Endothelial cell of umbilical vein (primary cell): Measurements from ENCODE around the gene RACGAP1. TPM values are rescaled to one million over a fixed set of nuclear protein-coding genes. Genes with fewer than 3 reads are reported as not detected.

Experiments used
- BruUV-seq: library from RNA; stranded (reverse); fragments of 400-500 nt; replicated peaks from 2 replicates; lab custom pipeline; 2021; lab: Mats Ljungman, UMichigan
- CTCF ChIA-PET: fragments of 300-600, 350-600 bp; sonication (Branson Sonifier 250); formaldehyde crosslinking; loops from one replicate; lab custom pipeline; 2021; ENCODE audit warnings: antibody characterized with exemption, inconsistent platforms; lab: Charles Lee
- POLR2A ChIA-PET: fragments of 300-600, 350-600 bp; sonication (Branson Sonifier 250); formaldehyde crosslinking; loops from one replicate; lab custom pipeline; 2021; ENCODE audit warnings: antibody characterized with exemption, inconsistent platforms; lab: Charles Lee
- DNase-seq: peaks from one replicate; pipeline ENCODE4 v3.0.0-alpha.2; 2011; ENCODE audit warnings: low read depth, low spot score
- FAIRE-seq: peaks from 2 replicates; lab custom pipeline; 2011; peaks lifted over from hg19 to GRCh38; lab: Jason Lieb, UNC
- H2AFZ ChIP-seq: 2 replicates; pipeline ENCODE4 v1.6.0; 2012; ENCODE audit warnings: low read depth, low read length, control low read depth, inconsistent platforms
- H3K27ac ChIP-seq: 2 replicates; pipeline ENCODE4 v1.5.1; 2011; ENCODE audit warnings: low read depth, mild to moderate bottlenecking, control low read depth, low read length, moderate library complexity; ENCODE audit not compliant: insufficient read depth
- H3K27me3 ChIP-seq, 2 experiments: 2 replicates each; pipeline versions ENCODE4 v1.6.0 to v1.6.1; 2011; ENCODE audit warnings: low read length in 2 of 2, mixed read lengths in 1 of 2; ENCODE audit not compliant: control insufficient read depth in 2 of 2, insufficient read depth in 2 of 2
- H3K36me3 ChIP-seq, 2 experiments: 2 replicates in 1 of 2; 3 replicates in 1 of 2; pipeline ENCODE4 v1.5.1; 2011; ENCODE audit warnings: low read length in 2 of 2, mild to moderate bottlenecking in 1 of 2, moderate library complexity in 1 of 2; ENCODE audit not compliant: control insufficient read depth in 2 of 2, insufficient read depth in 2 of 2; ENCODE audit errors: extremely low read depth in 1 of 2
- H3K4me1 ChIP-seq: 3 replicates; pipeline ENCODE4 v1.5.1; 2011; ENCODE audit warnings: mild to moderate bottlenecking, low read length; ENCODE audit not compliant: control insufficient read depth, insufficient read depth; ENCODE audit errors: extremely low read depth
- H3K4me2 ChIP-seq: 2 replicates; pipeline ENCODE4 v1.6.1; 2011; ENCODE audit warnings: low read length, control low read depth, mixed read lengths; ENCODE audit not compliant: insufficient read depth
- H3K4me3 ChIP-seq, 3 experiments: fragments of 200-600 bp in 1 of 3; sonication (generic), shearing (Covaris generic) in 1 of 3; replicated peaks in 1 of 3; 2 replicates each; pipeline ENCODE4 v1.5.1; 2011 to 2016; ENCODE audit warnings: control low read depth in 3 of 3, low read length in 3 of 3, mild to moderate bottlenecking in 2 of 3, inconsistent platforms in 1 of 3, low read depth in 1 of 3, moderate library complexity in 1 of 3; ENCODE audit not compliant: insufficient read depth in 1 of 3
- H3K79me2 ChIP-seq: 2 replicates; pipeline ENCODE4 v1.6.0; 2012; ENCODE audit warnings: low read length, inconsistent platforms; ENCODE audit not compliant: control insufficient read depth, insufficient read depth
- H3K9ac ChIP-seq: replicated peaks from 2 replicates; pipeline ENCODE3; 2011; ENCODE audit warnings: low read length, control low read depth; ENCODE audit not compliant: insufficient read depth; ENCODE audit errors: extremely low read depth
- H3K9me1 ChIP-seq: replicated peaks from 3 replicates; pipeline ENCODE4 v1.6.0; 2011; ENCODE audit warnings: mild to moderate bottlenecking, low read length; ENCODE audit not compliant: control insufficient read depth, insufficient read depth; ENCODE audit errors: extremely low read depth
- H3K9me3 ChIP-seq: replicated peaks from 2 replicates; pipeline ENCODE4 v1.5.1; 2012; ENCODE audit warnings: low read length, inconsistent platforms; ENCODE audit not compliant: control insufficient read depth, insufficient read depth
- H4K20me1 ChIP-seq: replicated peaks from 2 replicates; pipeline ENCODE3; 2011; ENCODE audit warnings: mild to moderate bottlenecking, low read length; ENCODE audit not compliant: control insufficient read depth, insufficient read depth; ENCODE audit errors: extremely low read depth
- EZH2 ChIP-seq: IDR thresholded peaks from 2 replicates; pipeline ENCODE4 v1.6.1; 2012; ENCODE audit warnings: borderline replicate concordance, low read depth, mild to moderate bottlenecking, moderate library complexity, low read length, inconsistent platforms; ENCODE audit not compliant: severe bottlenecking
- FOS ChIP-seq: IDR thresholded peaks from 2 replicates; pipeline ENCODE4 v1.6.1; 2011; ENCODE audit warnings: mild to moderate bottlenecking, low read length, moderate library complexity, borderline replicate concordance; ENCODE audit not compliant: insufficient read depth
- GATA2 ChIP-seq: IDR thresholded peaks from 2 replicates; pipeline ENCODE4 v1.7.0; 2011; ENCODE audit warnings: low read depth, mild to moderate bottlenecking, moderate library complexity, mixed read lengths, low read length; ENCODE audit not compliant: insufficient read length, insufficient read depth
- JUN ChIP-seq: IDR thresholded peaks from 2 replicates; pipeline ENCODE4 v1.6.1; 2011; ENCODE audit warnings: borderline replicate concordance, low read depth; ENCODE audit not compliant: insufficient read length, insufficient read depth
- MYC ChIP-seq: IDR thresholded peaks from one replicate; pipeline ENCODE4 v1.6.1; 2011; ENCODE audit warnings: mild to moderate bottlenecking, low read depth, low read length
- dilution Hi-C: fragments of 300-500 bp; cut with MboI; formaldehyde crosslinking; loops from one replicate; pipeline ENCODE4 v1.15.0; 2019; ENCODE audit warnings: low sequenced_read_pairs; ENCODE audit not compliant: extremely low pct_ligation_motif_present
- intact Hi-C: fragments of 100-400 bp; cut with micrococcal nuclease; formaldehyde crosslinking; loops from one replicate; pipeline ENCODE4 v1.10.0; 2022
- polyA plus RNA-seq, 4 experiments: library from polyadenylated mRNA; depleted of rRNA in 3 of 4; stranded (reverse) in 3 of 4; unstranded in 1 of 4; fragments of >200 nt; gene quantifications; 2 replicates each; pipeline versions ENCODE4 v1.2.1 to v1.2.3, GENCODE V29; 2011 to 2012; ENCODE audit warnings: missing spikeins in 1 of 4
- total RNA-seq: library from RNA; stranded (reverse); gene quantifications from 2 replicates; pipeline ENCODE4 v1.2.3, GENCODE V29; 2021
- TF ChIP-seq, protein P1 (sequence below), 2 donors: IDR thresholded peaks; 1 replicate in 1 of 2; 2 replicates in 1 of 2; pipeline ENCODE4 v1.5.1; 2011; ENCODE audit warnings: low read length in 2 of 2, mild to moderate bottlenecking in 2 of 2, moderate library complexity in 2 of 2, control low read depth in 1 of 2, inconsistent platforms in 1 of 2, low read depth in 1 of 2; ENCODE audit not compliant: insufficient read depth in 1 of 2; ENCODE audit errors: extremely low read depth in 1 of 2

Gene RACGAP1
- total and polyA plus RNA-seq, 2 donors (not counting 3 experiments of a cell fraction or from before 2014, with no cell fraction given), result 16.5 to 56.3 TPM

- Histone ChIP-seq H3K4me2 (no peak overlapping the region), H2AFZ (no peak overlapping the region), H3K9me1 (no peaks in the 10 kb centered on the region), H3K27me3 (no peaks in the 10 kb centered on the region), H3K36me3 (no peaks in the 10 kb centered on the region), H4K20me1 (no peaks in the 10 kb centered on the region), H3K4me3 (no peak overlapping the region), H3K9me3 (no peaks in the 10 kb centered on the region), H3K4me1 (peaks cover 11% of the 10 kb centered on the region), H3K79me2 (no peaks in the 10 kb centered on the region), H3K27ac (no peak overlapping the region), H3K9ac (no peak overlapping the region)
- no TSS peak for BruUV-seq
- intact Hi-C loops (no loop called here), dilution Hi-C loops (no loop called here)
- FAIRE-seq (no peak), DNase-seq (no peak)
- CTCF ChIA-PET, result interaction anchor here (0.8 to 4.5 kb wide), 25 partner anchors 9 to 124 kb away, joined by 3 to 112 read pairs (median 7); partner anchors contain the start of gene AQP5
- POLR2A ChIA-PET, result no interaction called here
- TF ChIP-seq JUN (no peak), FOS (no peak), GATA2 (no peak), MYC (no peak)
- TF ChIP-seq, protein P1, sequence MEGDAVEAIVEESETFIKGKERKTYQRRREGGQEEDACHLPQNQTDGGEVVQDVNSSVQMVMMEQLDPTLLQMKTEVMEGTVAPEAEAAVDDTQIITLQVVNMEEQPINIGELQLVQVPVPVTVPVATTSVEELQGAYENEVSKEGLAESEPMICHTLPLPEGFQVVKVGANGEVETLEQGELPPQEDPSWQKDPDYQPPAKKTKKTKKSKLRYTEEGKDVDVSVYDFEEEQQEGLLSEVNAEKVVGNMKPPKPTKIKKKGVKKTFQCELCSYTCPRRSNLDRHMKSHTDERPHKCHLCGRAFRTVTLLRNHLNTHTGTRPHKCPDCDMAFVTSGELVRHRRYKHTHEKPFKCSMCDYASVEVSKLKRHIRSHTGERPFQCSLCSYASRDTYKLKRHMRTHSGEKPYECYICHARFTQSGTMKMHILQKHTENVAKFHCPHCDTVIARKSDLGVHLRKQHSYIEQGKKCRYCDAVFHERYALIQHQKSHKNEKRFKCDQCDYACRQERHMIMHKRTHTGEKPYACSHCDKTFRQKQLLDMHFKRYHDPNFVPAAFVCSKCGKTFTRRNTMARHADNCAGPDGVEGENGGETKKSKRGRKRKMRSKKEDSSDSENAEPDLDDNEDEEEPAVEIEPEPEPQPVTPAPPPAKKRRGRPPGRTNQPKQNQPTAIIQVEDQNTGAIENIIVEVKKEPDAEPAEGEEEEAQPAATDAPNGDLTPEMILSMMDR (IDR thresholded peaks at IDR 0.05; ENCODE audit: extremely low read depth in 1 of 2, insufficient read depth in 1 of 2, low read depth in 1 of 2, low read length in 2 of 2), result no peak
Measured at GRCh38 chr12:49946497-49946896, 78.8 kb downstream of the RACGAP1 start.

DNA sequence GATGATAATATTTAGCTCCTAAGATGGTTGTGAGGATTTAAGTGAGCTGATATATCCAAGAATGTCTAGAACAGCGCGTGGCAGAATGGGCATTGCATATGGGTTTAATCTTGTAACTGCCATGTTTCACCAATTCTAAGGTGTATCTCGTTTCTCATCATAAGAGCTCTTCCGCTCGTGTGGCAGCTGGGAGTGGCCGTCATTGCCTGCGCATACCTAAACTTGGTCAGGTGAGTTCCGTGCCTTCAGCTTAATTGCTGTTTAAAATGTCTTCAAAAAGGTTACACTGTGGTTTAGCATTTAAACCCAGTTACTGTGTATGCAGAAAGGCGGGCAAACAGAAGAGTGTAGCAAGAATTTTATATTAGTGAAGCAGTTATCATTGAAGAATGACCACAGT, 79.2 kb downstream of the RACGAP1 start:
- dilution Hi-C loops (no loop called here), intact Hi-C loops (no loop called here)
- no peak for DNase-seq
- H3K4me3 ChIP-seq, result no peak overlapping the region
- no peak overlapping the region for H3K9ac ChIP-seq
- no peak overlapping the region for H3K4me2 ChIP-seq
- no peaks in the 10 kb centered on the region for H3K9me3 ChIP-seq
- peaks cover 11% of the 10 kb centered on the region for H3K4me1 ChIP-seq
- FAIRE-seq, result no peak
- H3K27me3 ChIP-seq, result no peaks in the 10 kb centered on the region
- ChIA-PET CTCF (interaction anchor here (0.6 to 4.5 kb wide), 38 partner anchors 8 to 125 kb away, joined by 3 to 112 read pairs (median 7); partner anchors contain the start of genes AQP5 and NCKAP5L), POLR2A (no interaction called here)
- H2AFZ ChIP-seq, result peak overlapping the region; percentile 63
- TF ChIP-seq EZH2 (no peak), GATA2 (no peak)
- BruUV-seq, result no TSS peak
- H4K20me1 ChIP-seq, result no peaks in the 10 kb centered on the region
- no peaks in the 10 kb centered on the region for H3K36me3 ChIP-seq
- no peaks in the 10 kb centered on the region for H3K79me2 ChIP-seq
- H3K27ac ChIP-seq, result no peak overlapping the region
- H3K9me1 ChIP-seq, result no peaks in the 10 kb centered on the region
